CD8-positive, alpha-beta memory T cell (primary cell): ENCODE results near the gene EIF2B5. TPM values are rescaled to one million over a fixed set of nuclear protein-coding genes. Genes with fewer than 3 reads are reported as not detected.
A peak's percentile ranks its signal among the peaks of the same experiment; 100 is the strongest.

Source experiments
- CTCF ChIA-PET: fragments of 350-600 bp; sonication (Branson Sonifier 250); formaldehyde crosslinking; loops from one replicate; lab custom pipeline; 2021; ENCODE audit warnings: antibody characterized with exemption; lab: Charles Lee
- POLR2A ChIA-PET: fragments of 350-600 bp; sonication (Branson Sonifier 250); formaldehyde crosslinking; loops from one replicate; lab custom pipeline; 2021; ENCODE audit warnings: antibody characterized with exemption; lab: Charles Lee
- DNase-seq, 5 donors: peaks; one replicate each; pipeline versions ENCODE4 v3.0.0 to v3.0.0-alpha.2; 2020 to 2022; ENCODE audit warnings: mixed read lengths in 1 of 5
- H3K27ac ChIP-seq: one replicate; pipeline ENCODE4 v1.7.0; 2013; ENCODE audit warnings: low read depth, mild to moderate bottlenecking, low read length, moderate library complexity
- H3K27me3 ChIP-seq: 2 replicates; pipeline ENCODE4 v1.7.0; 2013; ENCODE audit warnings: low read length, mild to moderate bottlenecking; ENCODE audit not compliant: insufficient read depth, poor library complexity, severe bottlenecking
- H3K36me3 ChIP-seq: 2 replicates; pipeline ENCODE4 v1.7.0; 2013; ENCODE audit warnings: mild to moderate bottlenecking, low read length, moderate library complexity; ENCODE audit not compliant: insufficient read depth
- H3K4me1 ChIP-seq: 2 replicates; pipeline ENCODE4 v1.7.0; 2013; ENCODE audit warnings: mild to moderate bottlenecking, low read length, moderate library complexity; ENCODE audit not compliant: insufficient read depth
- H3K4me3 ChIP-seq: 2 replicates; pipeline ENCODE4 v1.7.0; 2013; ENCODE audit warnings: mild to moderate bottlenecking, low read length
- H3K9me3 ChIP-seq: 2 replicates; pipeline ENCODE4 v1.7.0; 2013; ENCODE audit warnings: mild to moderate bottlenecking, low read length
- H3K27ac Mint-ChIP-seq, 8 donors: one replicate each; pipeline ENCODE4 v1.8.0; 2020 to 2021; ENCODE audit warnings: mixed read lengths in 8 of 8, mild to moderate bottlenecking in 6 of 8, inconsistent platforms in 3 of 8, moderate library complexity in 3 of 8
- H3K27me3 Mint-ChIP-seq, 2 donors: one replicate each; pipeline ENCODE4 v1.8.0; 2020 to 2021; ENCODE audit warnings: mixed read lengths in 2 of 2, mild to moderate bottlenecking in 1 of 2, moderate library complexity in 1 of 2
- H3K36me3 Mint-ChIP-seq, 3 donors: one replicate each; pipeline ENCODE4 v1.8.0; 2020 to 2021; ENCODE audit warnings: mixed read lengths in 3 of 3, inconsistent platforms in 1 of 3, mild to moderate bottlenecking in 1 of 3
- H3K4me1 Mint-ChIP-seq, 3 donors: one replicate each; pipeline ENCODE4 v1.8.0; 2020 to 2021; ENCODE audit warnings: mixed read lengths in 3 of 3, inconsistent platforms in 1 of 3, mild to moderate bottlenecking in 1 of 3
- H3K4me3 Mint-ChIP-seq, 7 donors: one replicate each; pipeline ENCODE4 v1.8.0; 2020 to 2021; ENCODE audit warnings: mixed read lengths in 7 of 7, mild to moderate bottlenecking in 6 of 7, moderate library complexity in 4 of 7, inconsistent platforms in 2 of 7
- H3K9me3 Mint-ChIP-seq, 5 donors: one replicate each; pipeline ENCODE4 v1.8.0; 2020 to 2022; ENCODE audit warnings: mixed read lengths in 5 of 5, mild to moderate bottlenecking in 3 of 5, moderate library complexity in 2 of 5, inconsistent platforms in 1 of 5
- polyA plus RNA-seq: library from polyadenylated mRNA; unstranded; fragments of 300-500 nt; fragmentation: Illumina TruSeq; gene quantifications from one replicate; pipeline ENCODE4 v1.2.3, GENCODE V29; 2021
- total RNA-seq, 2 experiments: library from RNA; stranded (reverse); gene quantifications; one replicate each; pipeline ENCODE4 v1.2.3, GENCODE V29; 2021

Gene EIF2B5
- total and polyA plus RNA-seq, 3 experiments from 2014 or later: 51.6 to 83.9 (median 74.8) TPM

- H3K4me1 Mint-ChIP-seq: peaks cover 37 to 53% (median 44%) of the 10 kb centered on the region in 3 donors
- ChIA-PET POLR2A (interaction anchor here (0.6 kb wide), 1 partner anchor 36 kb away, joined by 5 read pairs; no protein-coding TSS in a partner anchor), CTCF (interaction anchor here (1.9 to 2.0 kb wide), 2 partner anchors 52 to 63 kb away, joined by 6 to 7 read pairs; partner anchors contain the start of genes EEF1AKMT4 and EIF2B5)
- Histone ChIP-seq H3K36me3 (peaks cover 58% of the 10 kb centered on the region), H3K9me3 (no peaks in the 10 kb centered on the region), H3K27me3 (no peaks in the 10 kb centered on the region), H3K27ac (peak overlapping the region; percentile 69), H3K4me1 (peaks cover 21% of the 10 kb centered on the region), H3K4me3 (peak overlapping the region; percentile 93)
- no peaks in the 10 kb centered on the region for H3K9me3 Mint-ChIP-seq
- peaks cover 0 to 84% (median 9%) of the 10 kb centered on the region in 3 donors for H3K36me3 Mint-ChIP-seq
- peak overlapping the region; percentile 61 to 99 (median 92) for H3K27ac Mint-ChIP-seq
- H3K4me3 Mint-ChIP-seq: peak overlapping the region; percentile 95 to 98 (median 98)
- H3K27me3 Mint-ChIP-seq: no peaks in the 10 kb centered on the region
- no peak for DNase-seq
These were observed 51.7 kb downstream of the EIF2B5 start for GRCh38 chr3:184186902-184187207.

GRCh38 chr3:184188080-184188479 lies 52.9 kb downstream of the EIF2B5 start:
- H3K4me1 Mint-ChIP-seq: peaks cover 37 to 53% (median 44%) of the 10 kb centered on the region in 3 donors
- DNase-seq: no peak
- H3K27me3 Mint-ChIP-seq: no peaks in the 10 kb centered on the region
- POLR2A ChIA-PET: no interaction called here
- H3K4me1 ChIP-seq: peaks cover 21% of the 10 kb centered on the region
- no peak overlapping the region for H3K27ac ChIP-seq
- peak overlapping the region in 3 of 8 donors; percentile 68 to 97 (median 94) for H3K27ac Mint-ChIP-seq
- H3K27me3 ChIP-seq: no peaks in the 10 kb centered on the region
- H3K36me3 ChIP-seq: peaks cover 58% of the 10 kb centered on the region
- H3K4me3 Mint-ChIP-seq: peak overlapping the region; percentile 3 to 98 (median 96)
- no peaks in the 10 kb centered on the region for H3K9me3 Mint-ChIP-seq
- CTCF ChIA-PET: no interaction called here
- peaks cover 0 to 84% (median 3%) of the 10 kb centered on the region in 3 donors for H3K36me3 Mint-ChIP-seq
- H3K4me3 ChIP-seq: no peak overlapping the region
- H3K9me3 ChIP-seq: no peaks in the 10 kb centered on the region

DNA sequence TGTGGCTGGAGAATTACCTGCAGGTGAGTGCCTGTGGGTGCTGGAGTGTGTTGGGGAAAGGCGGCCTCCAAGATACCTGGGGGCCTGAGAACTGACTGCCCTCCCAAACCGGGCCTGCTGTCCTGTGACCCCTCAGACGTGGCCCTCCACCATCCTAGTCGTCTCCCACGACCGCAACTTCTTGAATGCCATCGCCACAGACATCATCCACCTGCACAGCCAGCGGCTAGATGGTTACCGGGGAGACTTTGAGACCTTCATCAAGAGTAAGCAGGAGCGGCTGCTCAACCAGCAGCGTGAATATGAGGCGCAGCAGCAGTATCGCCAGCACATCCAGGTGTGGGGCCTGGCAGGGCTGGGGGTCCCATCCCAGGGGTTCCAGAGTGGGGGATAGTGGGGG lies 54.3 kb downstream of the EIF2B5 start:
- Histone ChIP-seq H3K4me1 (peaks cover 21% of the 10 kb centered on the region), H3K36me3 (peaks cover 59% of the 10 kb centered on the region), H3K4me3 (no peak overlapping the region), H3K9me3 (no peaks in the 10 kb centered on the region), H3K27me3 (no peaks in the 10 kb centered on the region), H3K27ac (no peak overlapping the region)
- Mint-ChIP-seq H3K4me1 (peaks cover 37 to 53% (median 44%) of the 10 kb centered on the region in 3 donors), H3K36me3 (peaks cover 6 to 84% (median 7%) of the 10 kb centered on the region in 3 donors), H3K27me3 (no peaks in the 10 kb centered on the region), H3K4me3 (peak overlapping the region in 1 of 7 donors; percentile 96), H3K27ac (peak overlapping the region in 1 of 8 donors; percentile 79), H3K9me3 (no peaks in the 10 kb centered on the region)
- ChIA-PET CTCF (no interaction called here), POLR2A (no interaction called here)
- DNase-seq: no peak

- Histone ChIP-seq H3K27ac (no peak overlapping the region), H3K4me1 (no peaks in the 10 kb centered on the region), H3K9me3 (no peaks in the 10 kb centered on the region), H3K36me3 (peaks cover 60% of the 10 kb centered on the region), H3K27me3 (no peaks in the 10 kb centered on the region), H3K4me3 (no peak overlapping the region)
- peak overlapping the region in 1 of 8 donors; percentile 54 for H3K27ac Mint-ChIP-seq
- no peaks in the 10 kb centered on the region for H3K27me3 Mint-ChIP-seq
- H3K4me1 Mint-ChIP-seq: peaks cover 11 to 22% (median 15%) of the 10 kb centered on the region in 3 donors
- CTCF ChIA-PET: no interaction called here
- no peaks in the 10 kb centered on the region for H3K9me3 Mint-ChIP-seq
- DNase-seq: no peak
- H3K36me3 Mint-ChIP-seq: peaks cover 6 to 82% (median 10%) of the 10 kb centered on the region in 3 donors
- no peak overlapping the region for H3K4me3 Mint-ChIP-seq
- POLR2A ChIA-PET: no interaction called here
These were observed 57.7 kb downstream of the EIF2B5 start for GRCh38 chr3:184192889-184193288.

DNA sequence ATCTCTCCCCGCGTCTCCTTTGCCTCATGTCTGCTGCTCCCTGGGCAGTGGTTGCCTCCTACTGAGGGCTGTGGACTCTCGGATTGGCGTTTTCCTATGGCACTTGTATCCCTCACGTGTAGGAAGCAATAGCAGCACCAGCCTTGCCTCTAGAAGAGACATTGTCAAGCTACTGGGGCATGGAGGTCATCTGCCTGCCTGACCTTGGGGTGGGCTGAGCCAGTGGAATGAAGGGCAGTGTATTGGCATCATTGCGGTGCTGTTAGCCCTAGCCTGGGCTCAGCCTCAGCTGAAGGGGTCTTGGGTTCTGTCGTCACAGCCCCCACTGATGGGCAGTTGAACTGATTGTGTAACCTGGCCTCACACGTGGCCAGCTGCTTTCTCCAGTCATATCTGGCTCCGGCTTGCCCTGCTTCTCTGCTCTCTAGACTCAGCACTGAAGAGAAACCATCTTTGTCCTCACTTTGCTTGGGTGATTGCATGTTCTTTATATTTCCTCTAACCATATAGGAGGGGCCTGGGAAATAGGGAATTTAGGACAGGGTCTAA lies 58.9 kb downstream of the EIF2B5 start:
- Mint-ChIP-seq H3K36me3 (peaks cover 6 to 71% (median 8%) of the 10 kb centered on the region in 3 donors), H3K27me3 (no peaks in the 10 kb centered on the region), H3K9me3 (no peaks in the 10 kb centered on the region), H3K4me3 (no peak overlapping the region), H3K4me1 (peaks cover 5 to 10% (median 5%) of the 10 kb centered on the region in 3 donors), H3K27ac (no peak overlapping the region)
- Histone ChIP-seq H3K27me3 (no peaks in the 10 kb centered on the region), H3K9me3 (no peaks in the 10 kb centered on the region), H3K36me3 (peaks cover 51% of the 10 kb centered on the region), H3K27ac (no peak overlapping the region), H3K4me3 (no peak overlapping the region), H3K4me1 (no peaks in the 10 kb centered on the region)
- POLR2A ChIA-PET: no interaction called here
- CTCF ChIA-PET: interaction anchor here (1.1 kb wide), 1 partner anchor 34 kb away, joined by 5 read pairs; no protein-coding TSS in a partner anchor
- no peak for DNase-seq

Other genes starting within 250 kb of the EIF2B5 start
- gene ABCC5, start 117.5 kb upstream of the EIF2B5 start, total RNA-seq: 10 to 100 TPM; 18.1 to 19.0 TPM
- gene ABCC5, start 117.5 kb upstream of the EIF2B5 start, polyA plus RNA-seq: 9.5 TPM
- gene HTR3D, start 103.6 kb upstream of the EIF2B5 start, total RNA-seq: not detected
- not detected for gene HTR3D, start 103.6 kb upstream of the EIF2B5 start, polyA plus RNA-seq
- gene HTR3C, start 82.3 kb upstream of the EIF2B5 start, total RNA-seq: not detected
- gene HTR3C, start 82.3 kb upstream of the EIF2B5 start, polyA plus RNA-seq: not detected
- not detected for gene HTR3E, start 38.3 kb upstream of the EIF2B5 start, total RNA-seq
- gene HTR3E, start 38.3 kb upstream of the EIF2B5 start, polyA plus RNA-seq: not detected
- 10 to 100 TPM; 38.5 to 44.0 TPM for gene DVL3, start 20.0 kb downstream of the EIF2B5 start, total RNA-seq
- 15.4 TPM for gene DVL3, start 20.0 kb downstream of the EIF2B5 start, polyA plus RNA-seq
- 100 to 1,000 TPM; 268 to 270 TPM for gene AP2M1, start 39.5 kb downstream of the EIF2B5 start, total RNA-seq
- 265 TPM for gene AP2M1, start 39.5 kb downstream of the EIF2B5 start, polyA plus RNA-seq
- gene ABCF3, start 50.8 kb downstream of the EIF2B5 start, total RNA-seq: 10 to 100 TPM; 70.8 to 70.9 TPM
- 54.5 TPM for gene ABCF3, start 50.8 kb downstream of the EIF2B5 start, polyA plus RNA-seq
- gene VWA5B2, start 94.2 kb downstream of the EIF2B5 start, total RNA-seq: under 1 TPM in 1 of 2 experiments, not detected in 1; 0.11 TPM
- not detected for gene VWA5B2, start 94.2 kb downstream of the EIF2B5 start, polyA plus RNA-seq
- 10 to 100 TPM; 59.4 to 61.4 TPM for gene ALG3, start 113.6 kb downstream of the EIF2B5 start, total RNA-seq
- 73.2 TPM for gene ALG3, start 113.6 kb downstream of the EIF2B5 start, polyA plus RNA-seq
- gene EEF1AKMT4, start 114.3 kb downstream of the EIF2B5 start, total RNA-seq: 10 to 100 TPM; 13.2 to 14.5 TPM
- gene EEF1AKMT4, start 114.3 kb downstream of the EIF2B5 start, polyA plus RNA-seq: 5.3 TPM
- gene CAMK2N2, start 126.2 kb downstream of the EIF2B5 start, total RNA-seq: under 1 TPM; 0.66 to 0.77 TPM
- gene CAMK2N2, start 126.2 kb downstream of the EIF2B5 start, polyA plus RNA-seq: not detected
- gene ECE2, start 140.7 kb downstream of the EIF2B5 start, total RNA-seq: not detected
- not detected for gene ECE2, start 140.7 kb downstream of the EIF2B5 start, polyA plus RNA-seq
- gene PSMD2, start 163.9 kb downstream of the EIF2B5 start, total RNA-seq: 100 to 1,000 TPM; 334 to 342 TPM
- 211 TPM for gene PSMD2, start 163.9 kb downstream of the EIF2B5 start, polyA plus RNA-seq
- 100 to 1,000 TPM; 693 to 694 TPM for gene EIF4G1, start 179.2 kb downstream of the EIF2B5 start, total RNA-seq
- gene EIF4G1, start 179.2 kb downstream of the EIF2B5 start, polyA plus RNA-seq: 46.2 TPM
- gene FAM131A, start 202.2 kb downstream of the EIF2B5 start, total RNA-seq: 1 to 10 TPM; 2.2 to 2.4 TPM
- gene FAM131A, start 202.2 kb downstream of the EIF2B5 start, polyA plus RNA-seq: 2.2 TPM
- 1 to 10 TPM; 6.3 to 7.3 TPM for gene CLCN2, start 226.2 kb downstream of the EIF2B5 start, total RNA-seq
- gene CLCN2, start 226.2 kb downstream of the EIF2B5 start, polyA plus RNA-seq: 0.54 TPM
- gene POLR2H, start 226.4 kb downstream of the EIF2B5 start, total RNA-seq: 100 to 1,000 TPM; 147 TPM
- 52.1 TPM for gene POLR2H, start 226.4 kb downstream of the EIF2B5 start, polyA plus RNA-seq
- gene THPO, start 242.8 kb downstream of the EIF2B5 start, total RNA-seq: not detected
- not detected for gene THPO, start 242.8 kb downstream of the EIF2B5 start, polyA plus RNA-seq
- under 1 TPM in 1 of 2 experiments, not detected in 1; 0.04 TPM for gene CHRD, start 244.7 kb downstream of the EIF2B5 start, total RNA-seq
- gene CHRD, start 244.7 kb downstream of the EIF2B5 start, polyA plus RNA-seq: not detected